Caki2 (cell line): ENCODE measurements around the gene LRRC56. TPM values are rescaled to one million over a fixed set of nuclear protein-coding genes. Genes with fewer than 3 reads are reported as not detected.
A peak's percentile ranks its signal among the peaks of the same experiment; 100 is the strongest.

Experiments used
- DNase-seq: peaks from one replicate; pipeline ENCODE4 v3.0.0-alpha.2; 2015; ENCODE audit warnings: low read depth
- in situ Hi-C: cut with HindIII; loops from 2 replicates; pipeline ENCODE4 v1.10.0; 2016; ENCODE audit warnings: low sequenced_read_pairs, low pct_unique_long_range_greater_than_20kb, mixed read lengths
- total RNA-seq: library from RNA; depleted of rRNA; stranded (reverse); fragments of >200 nt; shearing (Covaris generic); gene quantifications from 2 replicates; pipeline ENCODE4 v1.2.3, GENCODE V29; 2014; ENCODE audit warnings: low replicate concordance

The LRRC56 gene
- total RNA-seq, 1 experiment from 2014 or later, result 3.4 TPM

DNA sequence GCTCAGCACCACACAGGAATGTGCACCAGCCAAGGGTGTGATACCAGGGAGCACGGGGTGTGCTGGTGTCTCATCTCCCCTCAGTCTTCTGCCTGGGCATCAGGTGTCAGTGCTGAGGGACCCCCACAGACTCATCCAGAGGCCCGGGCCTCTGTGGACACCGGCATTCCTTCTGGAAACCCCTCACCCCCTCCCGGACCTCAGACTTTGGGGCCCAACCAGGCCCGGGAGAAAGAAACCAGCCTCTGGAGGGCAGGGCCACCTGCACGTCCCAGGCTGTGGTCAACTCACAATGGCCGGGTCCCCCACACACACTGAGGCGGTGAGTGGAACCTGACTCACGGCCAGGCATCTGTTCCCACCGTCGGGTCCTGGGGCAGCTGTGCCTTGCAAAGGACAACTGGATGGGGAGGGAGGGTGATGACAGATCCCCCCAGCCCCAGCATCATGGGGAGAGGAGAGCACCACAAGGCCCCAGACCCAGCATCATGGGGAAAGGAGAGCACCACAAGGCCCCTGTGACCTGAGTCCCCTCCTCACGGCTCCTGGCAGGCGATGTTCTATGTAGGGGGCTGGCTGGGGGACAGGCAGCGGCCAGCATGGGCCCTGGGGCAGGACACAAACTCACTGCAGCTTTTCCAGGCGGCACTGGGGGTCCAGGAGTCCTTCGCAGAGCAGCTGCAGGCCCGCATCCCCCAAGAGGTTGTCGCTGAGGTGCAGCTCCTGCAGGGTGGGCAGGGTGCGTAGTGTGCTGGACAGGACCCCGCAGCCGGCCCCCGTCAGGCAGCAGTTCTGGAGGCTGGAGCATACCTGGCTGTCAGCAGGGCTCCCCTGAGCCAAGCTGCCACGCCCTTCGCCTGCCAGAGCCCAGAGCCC, 37.9 kb upstream of the LRRC56 start:
- in situ Hi-C loops, result no loop called here
- no peak for DNase-seq

DNA sequence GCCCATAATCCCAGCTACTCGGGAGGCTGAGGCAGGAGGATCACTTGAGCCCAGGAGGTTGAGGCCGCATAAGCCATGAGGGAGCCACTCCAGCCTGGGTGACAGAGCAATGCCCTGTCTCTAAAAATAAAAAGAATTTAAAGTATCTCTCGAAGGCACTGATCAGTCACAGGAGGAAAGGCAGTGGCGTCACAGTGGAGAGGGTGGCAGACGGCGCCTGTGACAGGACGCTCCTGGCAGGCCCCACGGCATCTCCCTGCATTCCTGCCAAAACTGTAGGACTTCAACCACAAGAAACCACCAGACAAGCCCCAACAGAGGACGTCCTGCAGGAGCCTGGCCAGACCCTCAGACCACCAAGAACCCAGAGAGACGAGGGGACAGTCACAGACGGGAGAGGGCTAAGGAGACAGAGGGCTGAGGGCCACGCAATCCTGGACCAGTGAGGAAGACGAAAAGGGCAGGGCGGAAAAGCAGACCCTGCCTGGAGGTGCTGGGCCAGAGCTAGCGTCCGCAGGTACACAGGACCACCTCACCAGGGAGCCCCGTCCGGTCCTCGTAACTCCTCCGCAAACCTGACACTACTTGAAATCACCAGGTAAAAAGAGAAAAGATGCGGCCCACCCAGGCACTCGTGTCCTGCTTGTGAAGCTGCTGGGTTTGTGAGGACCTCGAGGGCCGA, 36.2 kb upstream of the LRRC56 start:
- no peak for DNase-seq
- in situ Hi-C loops, result no loop called here

DNA sequence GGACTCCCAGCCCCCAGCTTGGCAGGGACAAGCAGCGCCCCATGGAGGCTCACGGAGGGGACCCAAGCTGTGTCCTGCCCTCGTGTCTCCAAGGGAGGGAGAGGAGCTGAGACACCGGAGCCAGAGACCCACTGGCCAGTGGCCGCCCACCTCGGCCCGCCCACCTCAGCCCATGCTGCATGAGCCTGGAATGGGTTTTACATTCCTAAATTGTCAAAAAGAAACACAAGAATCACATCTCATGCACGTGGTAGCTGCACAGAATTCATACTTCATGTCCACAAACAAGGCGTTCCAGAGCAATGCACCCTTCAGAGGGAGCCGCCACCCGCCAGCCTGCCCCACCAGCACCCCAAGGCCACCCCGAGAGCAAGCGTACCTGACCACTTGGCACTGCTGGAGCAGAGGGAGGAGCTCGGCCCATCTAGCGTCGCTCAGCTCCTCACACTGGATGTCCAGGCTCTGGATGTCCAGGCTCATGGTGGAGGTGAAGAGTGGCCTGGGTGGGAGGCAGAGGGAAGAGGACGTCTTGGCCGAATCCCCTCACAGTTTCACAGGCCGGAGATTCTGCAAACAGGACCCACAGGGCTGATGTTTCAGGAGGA, 35.5 kb upstream of the LRRC56 start:
- in situ Hi-C loops, result no loop called here

DNA sequence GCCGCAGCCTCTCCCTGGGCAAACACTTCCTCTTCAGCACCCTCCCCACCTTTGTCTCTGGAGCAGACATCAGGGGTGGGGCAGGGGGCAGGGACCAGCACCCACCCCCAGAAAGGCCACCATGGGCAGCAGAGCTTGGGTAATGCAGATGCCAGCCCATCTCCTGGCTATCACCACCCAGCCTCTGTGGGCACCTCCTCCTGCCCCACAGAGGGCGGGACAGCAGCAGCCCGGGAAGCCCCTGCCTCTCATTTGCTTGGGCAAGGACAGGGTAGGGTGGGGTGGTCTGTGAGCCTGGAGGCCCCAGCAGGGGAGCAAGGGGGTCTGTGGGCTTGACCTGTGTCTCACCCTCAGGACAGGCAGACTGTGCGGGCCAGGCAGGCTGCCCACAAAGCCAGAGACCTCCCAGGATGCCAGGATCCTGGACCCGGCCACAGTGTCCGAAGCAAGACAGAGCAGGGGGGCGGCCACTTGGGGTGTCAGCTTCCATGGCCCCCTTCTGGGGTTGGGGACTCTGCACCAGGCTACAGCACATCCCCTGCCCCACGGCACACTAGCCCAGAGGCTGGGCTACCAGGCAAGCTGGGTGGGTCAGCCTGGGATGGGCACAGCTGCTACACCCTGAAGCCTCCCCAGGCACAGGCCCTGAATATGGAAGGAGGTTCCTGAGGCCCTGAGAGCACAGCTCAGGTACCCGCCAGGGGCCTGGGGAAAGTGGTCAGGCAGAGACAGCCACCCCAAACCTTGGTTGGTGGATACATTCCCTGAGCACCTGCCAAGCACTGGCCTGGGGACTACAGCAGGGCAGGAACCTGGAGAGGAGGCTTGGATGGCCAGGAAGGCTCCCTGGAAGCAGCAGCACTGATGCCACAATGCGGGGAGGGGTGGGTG, 34.8 kb upstream of the LRRC56 start:
- in situ Hi-C loops, result no loop called here

More for the DNA sequence above, 35.5 kb upstream of the LRRC56 start:
- DNase-seq, result no peak

DNA sequence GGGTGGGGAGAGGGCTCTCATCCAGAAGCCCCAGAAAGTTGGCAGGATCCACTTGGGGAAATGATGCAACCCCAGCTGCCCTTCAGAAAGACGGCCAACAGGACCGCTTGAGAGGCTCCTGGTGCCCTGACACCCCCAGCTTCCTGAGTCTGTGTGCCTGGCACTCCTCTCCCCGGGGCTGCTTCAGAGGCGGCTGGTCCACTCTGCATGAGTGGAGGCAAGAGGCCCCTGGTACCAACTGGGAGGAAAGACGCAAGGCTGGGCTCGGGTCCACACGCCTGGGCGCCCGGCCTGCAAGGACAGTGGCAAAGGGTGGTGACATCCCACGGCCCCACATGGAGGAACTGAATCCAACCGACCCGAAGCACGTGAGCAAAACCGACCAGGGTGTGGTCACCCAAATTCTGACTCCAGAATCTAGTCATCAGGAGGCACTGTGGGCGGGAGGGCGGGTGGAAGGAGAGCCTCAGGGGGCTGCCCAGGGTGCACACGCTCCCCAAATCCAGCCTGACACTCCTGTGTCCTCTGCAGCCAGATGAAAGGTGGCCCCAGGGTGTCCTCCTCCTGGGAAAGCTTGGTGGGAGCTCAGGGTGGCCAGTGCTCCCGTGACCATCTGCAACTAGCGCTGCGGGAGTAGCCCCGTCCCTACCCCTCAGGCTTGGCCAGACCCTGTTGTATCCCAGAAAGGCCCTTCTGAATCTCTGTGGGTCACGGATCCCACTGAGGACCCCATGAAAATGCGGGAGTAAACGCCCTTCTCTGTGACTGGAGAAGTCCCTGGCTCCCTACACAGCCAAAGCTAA, 33.9 kb upstream of the LRRC56 start:
- no peak for DNase-seq
- in situ Hi-C loops, result no loop called here

More for the DNA sequence above, 34.8 kb upstream of the LRRC56 start:
- DNase-seq, result no peak

DNA sequence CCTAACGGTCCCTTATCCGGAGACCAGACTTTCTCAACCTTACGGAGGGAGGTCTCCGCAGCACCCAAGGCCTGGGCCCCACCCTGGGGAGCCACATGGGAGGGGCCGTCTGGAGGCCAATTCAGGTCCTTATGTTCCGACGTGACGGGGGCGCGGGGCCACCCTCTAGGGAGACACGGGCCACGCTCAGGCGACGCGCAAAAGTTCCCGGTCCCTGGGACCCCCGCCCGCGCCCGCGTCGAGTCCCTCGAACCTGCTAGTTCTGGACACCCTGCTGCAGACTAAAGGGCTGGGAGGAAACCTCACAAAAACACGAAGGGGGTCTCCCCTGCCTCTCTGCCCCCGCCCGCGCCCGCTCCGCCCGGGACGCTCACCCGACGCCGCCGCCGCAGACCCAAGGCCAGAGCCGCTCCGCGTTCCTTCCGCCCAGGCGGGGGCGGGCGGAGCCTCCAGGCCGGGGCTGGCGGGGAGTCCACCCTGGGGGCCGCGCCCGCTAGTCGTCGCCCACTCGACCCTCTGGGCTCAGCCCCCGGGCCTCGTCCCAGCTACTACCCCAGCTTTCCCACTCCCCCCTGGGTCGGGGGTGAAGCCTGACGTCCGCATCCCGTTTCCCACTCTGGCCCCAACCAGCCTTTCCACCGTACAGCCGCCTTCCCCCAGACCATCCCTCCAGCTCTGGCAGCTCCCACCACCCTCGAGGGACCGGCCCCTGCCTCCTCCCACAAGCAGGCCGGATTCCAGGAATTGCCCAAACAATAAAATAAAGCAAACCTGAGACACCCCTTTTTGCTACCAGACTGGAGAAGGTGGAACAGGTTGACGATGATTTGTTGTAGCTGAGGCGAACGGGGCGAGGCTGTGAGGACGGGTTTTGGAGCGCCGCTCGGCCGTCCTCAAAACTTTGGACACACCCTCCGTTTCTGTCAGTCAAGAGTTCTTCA, 33.0 kb upstream of the LRRC56 start:
- no peak for DNase-seq
- in situ Hi-C loops, result no loop called here

DNA sequence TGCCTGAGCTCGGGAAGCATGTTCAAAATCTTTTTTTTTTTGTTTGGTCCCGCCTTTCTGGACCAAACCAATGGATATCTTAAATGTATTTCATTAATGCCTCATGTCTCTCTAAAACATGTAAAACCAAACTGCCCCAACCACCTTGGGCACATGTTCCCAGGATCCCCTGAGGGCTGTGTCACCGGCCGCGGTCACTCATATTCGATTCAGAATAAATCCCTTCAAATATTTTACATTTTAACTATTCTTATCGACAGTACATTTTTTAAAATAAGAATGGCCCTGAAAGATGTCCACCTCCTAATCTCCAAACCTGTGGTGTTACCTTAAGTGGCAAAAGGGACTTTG, 32.4 kb upstream of the LRRC56 start:
- in situ Hi-C loops, result no loop called here
- DNase-seq, result no peak

DNA sequence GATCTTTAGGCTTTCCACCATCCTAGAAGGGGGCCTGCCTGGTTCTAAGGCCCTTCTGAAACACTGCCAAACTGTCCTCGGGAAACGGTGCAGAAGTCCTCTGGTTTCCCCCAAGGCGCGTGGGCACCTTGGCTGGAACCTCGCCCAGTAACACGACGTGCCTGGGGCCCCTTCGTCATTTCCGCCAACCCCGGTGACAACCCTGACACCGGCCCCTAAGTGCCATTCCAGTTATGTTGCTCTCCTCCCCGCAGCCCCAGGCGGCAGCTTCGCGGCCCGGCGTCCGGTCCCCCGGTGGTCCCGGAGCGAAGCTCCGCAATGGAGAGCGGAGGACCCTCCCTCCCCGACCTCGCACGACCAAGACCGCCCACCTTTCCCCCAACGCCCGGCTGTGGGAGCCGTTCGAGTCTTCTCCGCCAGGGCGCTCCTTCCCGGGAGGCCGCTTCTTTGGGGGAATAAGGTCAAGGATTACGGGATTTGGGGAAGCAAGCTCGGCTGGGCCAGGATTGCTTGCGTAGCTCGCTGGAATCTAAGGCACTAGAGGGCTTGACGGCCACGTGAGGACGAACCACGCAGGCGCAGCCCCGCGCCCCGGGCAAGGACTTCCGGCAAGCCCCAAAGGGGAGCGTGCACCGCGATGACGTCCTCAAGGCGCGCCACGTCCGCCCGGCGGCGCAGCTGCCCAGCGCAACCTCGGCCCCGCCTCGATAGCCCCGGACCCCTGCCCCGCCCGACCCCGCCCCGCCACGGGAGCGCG, 30.9 kb upstream of the LRRC56 start:
- peak; percentile 91 for DNase-seq
- in situ Hi-C loops, result no loop called here

DNA sequence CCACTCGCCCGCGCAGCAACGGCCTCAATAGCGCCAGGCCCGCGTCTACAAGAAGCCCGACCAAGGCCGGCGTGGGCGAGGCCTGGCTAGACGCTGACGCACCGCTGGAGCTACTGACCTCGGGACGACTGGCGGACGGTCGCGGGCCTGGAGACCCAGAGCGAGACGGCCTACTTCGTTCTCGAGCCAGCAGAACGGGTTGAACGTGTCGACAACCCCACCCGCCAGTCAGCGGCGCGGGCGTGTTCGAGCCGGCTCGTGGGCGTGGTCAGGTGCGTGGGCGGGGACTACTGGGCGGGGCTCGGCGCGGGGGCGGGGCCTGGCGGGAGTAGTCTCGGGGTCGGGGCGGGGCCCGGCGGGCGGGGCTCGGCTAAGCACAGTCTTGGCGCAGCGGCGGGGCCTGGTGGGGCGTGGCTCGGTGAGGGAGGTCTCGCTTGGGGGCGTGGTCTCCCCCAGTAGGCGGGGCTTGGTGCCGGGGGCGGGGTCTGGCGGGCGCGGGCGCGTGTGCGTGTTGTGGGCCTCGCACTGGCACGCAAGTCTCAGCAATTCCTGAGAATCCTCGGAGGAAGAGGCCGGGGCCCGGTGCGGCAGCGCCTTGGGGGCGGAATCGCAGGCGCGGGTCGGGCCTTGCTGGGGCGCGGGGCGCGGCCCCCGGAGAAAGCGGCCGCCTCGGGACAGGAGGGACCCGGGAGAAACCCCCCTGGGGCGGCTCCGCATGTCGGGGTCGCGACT, 30.2 kb upstream of the LRRC56 start, which contains the start of gene RNH1:
TSS of gene RNH1 (minus strand) at position 248 of the 732 bp plus-strand sequence. CDS start 5,080 bp downstream, outside the sequence.
- DNase-seq, result no peak
- in situ Hi-C loops, result no loop called here

DNA sequence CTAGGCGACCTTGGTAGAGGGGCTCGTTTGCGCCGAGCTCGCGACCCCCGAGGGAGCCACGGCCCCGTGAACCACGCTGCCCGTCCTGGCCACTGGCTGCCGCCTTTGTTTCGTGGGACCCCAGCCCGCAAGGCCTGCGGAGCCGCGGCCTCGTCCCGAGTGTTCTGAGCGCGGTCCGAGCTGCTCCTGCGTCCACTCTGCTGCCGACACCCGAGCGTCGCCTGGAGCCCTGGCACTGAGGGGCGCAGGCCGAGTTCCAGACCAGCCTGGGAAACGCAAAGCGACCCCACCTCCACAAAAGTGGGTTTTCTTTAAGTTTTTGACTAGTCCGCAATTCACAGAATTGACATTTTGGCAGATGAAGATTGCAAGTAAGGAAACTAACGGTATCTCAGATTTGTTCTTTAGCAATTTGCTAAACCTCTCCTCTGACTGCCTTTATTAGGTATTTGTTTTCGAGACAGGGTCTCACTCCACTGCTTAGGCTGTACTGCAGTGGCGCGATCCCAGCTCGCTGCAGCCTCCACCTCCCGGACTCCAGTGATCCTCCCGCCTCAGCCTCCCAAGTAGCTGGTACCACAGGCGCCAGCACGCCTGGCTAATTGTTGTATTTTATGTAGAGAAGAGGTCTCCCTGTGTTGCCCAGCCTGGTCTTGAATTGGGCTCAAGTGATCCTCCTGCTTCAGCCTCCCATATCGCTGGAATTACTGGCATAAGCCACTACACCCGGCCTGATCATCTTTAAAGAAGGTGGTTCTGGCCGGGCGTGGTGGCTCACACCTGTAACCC, 29.4 kb upstream of the LRRC56 start:
- no peak for DNase-seq
- in situ Hi-C loops, result no loop called here

DNA sequence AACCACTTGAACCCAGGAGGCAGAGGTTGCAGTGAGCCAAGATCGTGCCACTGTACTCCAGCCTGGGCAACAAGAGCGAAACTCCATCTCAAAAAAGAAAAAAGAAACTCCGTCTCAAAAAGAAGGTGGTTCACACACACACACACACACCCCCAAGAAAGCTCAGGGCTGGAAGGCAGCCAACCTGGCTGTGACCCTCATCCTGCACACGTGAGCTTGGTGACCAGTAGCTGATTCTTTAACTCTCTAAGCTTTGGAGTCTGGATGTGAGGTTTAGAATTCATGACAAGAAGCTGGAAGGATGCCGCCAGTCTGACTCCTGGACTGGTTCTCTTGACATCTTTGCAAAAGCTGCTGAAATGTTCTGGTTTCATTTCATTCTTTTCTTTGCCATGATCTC, 28.4 kb upstream of the LRRC56 start:
- in situ Hi-C loops, result no loop called here

DNA sequence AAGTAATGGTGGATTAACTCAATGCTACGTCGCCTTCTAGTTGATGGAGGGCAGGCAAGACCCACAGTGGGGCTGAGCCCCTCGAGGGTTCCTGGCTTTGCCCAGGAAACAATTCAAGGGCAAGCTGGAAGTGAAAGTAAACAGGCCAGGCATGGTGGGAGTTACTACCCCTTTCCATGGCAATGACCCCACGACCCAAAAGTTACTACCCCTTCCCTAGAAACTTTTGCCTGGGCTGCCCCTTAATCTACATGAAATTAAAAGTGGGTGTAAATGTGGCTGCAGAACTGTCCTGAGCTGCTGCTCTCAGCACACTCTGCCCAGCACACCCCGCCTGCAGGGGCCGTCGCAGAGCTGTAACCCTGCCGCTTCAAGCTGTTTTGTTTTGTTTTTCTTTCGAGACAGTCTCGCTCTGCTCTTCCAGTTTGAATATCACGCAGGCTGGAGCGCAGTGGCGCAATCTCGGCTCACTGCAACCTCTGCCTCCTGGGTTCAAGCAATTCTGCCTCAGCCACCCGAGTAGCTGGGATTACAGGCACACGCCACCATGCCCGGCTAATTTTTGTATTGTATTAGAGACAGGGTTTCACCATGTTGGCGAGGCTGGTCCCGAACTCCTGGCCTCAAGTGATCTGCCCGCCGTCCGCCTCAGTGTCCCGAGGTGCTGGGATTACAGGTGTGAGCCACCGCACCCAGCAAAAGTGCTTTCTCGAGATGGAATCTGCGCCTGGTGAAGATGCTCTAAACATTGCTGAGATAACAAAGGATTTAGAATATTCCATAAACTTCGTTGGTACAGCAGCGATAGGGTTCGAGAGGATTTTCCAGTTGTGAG, 24.3 kb upstream of the LRRC56 start:
- no peak for DNase-seq
- in situ Hi-C loops, result no loop called here

More for the DNA sequence above, 28.4 kb upstream of the LRRC56 start:
- no peak for DNase-seq

DNA sequence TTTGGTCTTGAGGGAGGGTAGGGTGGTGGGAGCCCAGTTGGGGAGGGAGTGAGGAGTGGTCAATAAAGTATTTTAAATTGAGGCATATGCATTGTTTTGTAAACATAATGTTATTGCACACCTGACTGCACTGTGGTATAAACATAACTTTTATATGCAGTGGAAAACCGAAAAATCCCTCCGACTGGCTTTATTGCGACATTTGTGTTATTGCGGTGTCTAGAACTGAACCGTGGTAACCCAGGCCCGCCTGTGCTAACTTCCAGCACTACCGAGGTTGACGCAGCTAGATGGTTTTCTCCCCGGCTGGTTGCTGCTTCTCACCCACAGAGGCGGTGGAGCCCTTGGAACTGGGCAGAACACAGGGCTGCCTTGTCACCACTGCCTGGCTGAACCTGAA, 22.7 kb upstream of the LRRC56 start:
- in situ Hi-C loops, result no loop called here
- DNase-seq, result no peak

DNA sequence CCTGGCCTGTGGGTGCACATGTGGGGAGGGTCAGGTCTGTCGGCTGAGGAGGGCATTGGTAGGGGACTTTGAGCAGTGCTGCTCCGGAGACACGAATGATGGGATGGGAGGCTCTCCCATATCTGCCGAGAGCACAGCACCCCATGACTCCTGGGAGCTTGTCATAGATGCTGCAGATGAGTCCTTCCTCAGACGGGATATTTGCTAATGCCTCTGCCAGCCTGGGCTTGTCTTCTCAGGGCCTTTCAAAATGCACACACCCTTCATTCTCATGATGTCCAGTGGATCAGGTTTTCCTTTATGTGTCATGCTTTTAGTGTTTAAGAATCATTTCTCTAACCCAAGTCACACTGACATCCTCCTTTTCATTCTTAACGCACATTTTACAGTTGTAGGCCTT, 22.2 kb upstream of the LRRC56 start:
- in situ Hi-C loops, result no loop called here
- DNase-seq, result no peak
